Activated T-cell treated with anti-CD3 and anti-CD28 coated beads, Interleukin-2, amount 50 U/mL, for 4 hours (primary cell): ENCODE results near the gene HOXD8. TPM values are rescaled to one million over a fixed set of nuclear protein-coding genes. Genes with fewer than 3 reads are reported as not detected.

Experiments used
- ATAC-seq, 2 donors: fragments of 200-7000 bp; cut with Tn5 transposase; one replicate each; pipeline ENCODE4 v1.10.0; 2021
- DNase-seq: peaks from one replicate; pipeline ENCODE4 v3.0.0-alpha.2; 2020
- H3K27me3 Mint-ChIP-seq: one replicate; pipeline ENCODE4 v1.8.0; 2021; ENCODE audit warnings: low read depth, mixed read lengths
- H3K36me3 Mint-ChIP-seq: one replicate; pipeline ENCODE4 v1.8.0; 2022; ENCODE audit warnings: mixed read lengths; ENCODE audit not compliant: insufficient read depth
- H3K4me1 Mint-ChIP-seq: one replicate; pipeline ENCODE4 v1.8.0; 2021; ENCODE audit warnings: low read depth, mixed read lengths
- H3K4me3 Mint-ChIP-seq: one replicate; pipeline ENCODE4 v1.8.0; 2021; ENCODE audit warnings: mild to moderate bottlenecking, moderate library complexity, mixed read lengths
- H3K9me3 Mint-ChIP-seq: one replicate; pipeline ENCODE4 v1.8.0; 2021; ENCODE audit warnings: mixed read lengths
- total RNA-seq, 3 donors: library from RNA; stranded (reverse); gene quantifications; one replicate each; pipeline ENCODE4 v1.2.1, GENCODE V29; 2021

The HOXD8 gene
- total RNA-seq, 3 donors from 2014 or later, result 0.11 TPM; not detected in 2

GRCh38 chr2:176104316-176105077 is 25.0 kb upstream of the HOXD8 start:
- ATAC-seq (no peak), DNase-seq (no peak)
- Mint-ChIP-seq H3K4me1 (peaks cover 14% of the 10 kb centered on the region), H3K27me3 (peaks cover 83% of the 10 kb centered on the region), H3K4me3 (no peak overlapping the region), H3K9me3 (peaks cover 3% of the 10 kb centered on the region), H3K36me3 (no peaks in the 10 kb centered on the region)

GRCh38 chr2:176105078-176105729 is 24.3 kb upstream of the HOXD8 start:
- no peak for DNase-seq
- Mint-ChIP-seq H3K4me1 (peaks cover 14% of the 10 kb centered on the region), H3K36me3 (no peaks in the 10 kb centered on the region), H3K27me3 (peaks cover 86% of the 10 kb centered on the region), H3K9me3 (peaks cover 4% of the 10 kb centered on the region), H3K4me3 (no peak overlapping the region)
- no peak for ATAC-seq

DNA sequence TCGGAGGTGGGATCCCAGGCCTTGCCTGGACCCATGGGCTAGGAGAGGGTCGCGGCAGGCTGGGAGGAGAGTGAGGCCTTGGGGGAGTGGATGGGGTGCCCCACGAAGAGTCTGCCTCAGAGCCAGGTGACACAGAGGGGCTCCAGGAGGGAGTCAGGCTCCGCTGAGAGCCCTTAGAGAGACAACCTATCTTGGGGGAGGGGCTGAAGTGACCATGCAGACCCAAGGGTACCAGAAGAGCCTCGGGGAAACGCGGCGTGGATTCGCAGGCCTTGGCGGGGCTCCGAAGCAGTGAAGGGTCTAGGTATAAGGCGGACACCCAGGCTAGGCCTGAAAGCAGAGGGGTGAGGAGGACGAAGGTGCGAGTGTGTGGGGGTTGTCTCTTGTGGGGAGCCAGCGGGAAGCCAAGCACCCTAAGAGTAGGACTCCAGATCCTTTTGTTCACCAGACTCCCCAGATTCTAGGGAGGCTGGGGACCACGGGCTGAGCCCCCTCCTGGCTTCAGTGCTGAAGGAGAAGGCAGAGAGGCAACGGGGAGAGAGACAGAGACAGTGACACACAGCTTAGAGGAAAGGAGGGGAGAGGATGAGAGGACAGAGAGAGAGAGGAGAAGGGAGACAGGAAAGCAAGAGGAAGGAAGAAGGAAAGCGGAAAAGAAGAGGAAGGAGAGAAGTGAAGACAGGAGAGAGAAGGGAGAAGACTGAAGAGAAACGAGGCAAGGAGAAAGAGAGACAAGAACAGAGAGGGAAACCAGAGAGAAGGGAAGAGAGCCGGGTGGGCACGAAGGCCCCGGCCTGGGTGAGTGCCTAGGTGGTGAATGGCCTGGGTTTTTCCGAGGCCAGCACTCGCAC is 23.6 kb upstream of the HOXD8 start:
- peak overlapping the region; percentile 34 for H3K4me3 Mint-ChIP-seq

GRCh38 chr2:176106581-176107539 is 22.6 kb upstream of the HOXD8 start, which contains the start of gene HOXD11:
TSS of gene HOXD11 (plus strand) at chr2:176107280. CDS start at chr2:176107356, 76 bp downstream.
- DNase-seq, result no peak
- ATAC-seq, result peak; percentile 25 to 36
- peaks cover 16% of the 10 kb centered on the region for H3K4me1 Mint-ChIP-seq
- peaks cover 85% of the 10 kb centered on the region for H3K27me3 Mint-ChIP-seq
- no peaks in the 10 kb centered on the region for H3K36me3 Mint-ChIP-seq
- H3K4me3 Mint-ChIP-seq, result peak within 1 kb of the TSS; percentile 54
- peaks cover 4% of the 10 kb centered on the region for H3K9me3 Mint-ChIP-seq

More for the DNA sequence above, 23.6 kb upstream of the HOXD8 start:
- Mint-ChIP-seq H3K9me3 (peaks cover 4% of the 10 kb centered on the region), H3K4me1 (peaks cover 14% of the 10 kb centered on the region), H3K36me3 (no peaks in the 10 kb centered on the region), H3K27me3 (peaks cover 86% of the 10 kb centered on the region)
- DNase-seq, result no peak
- peak; percentile 15 to 16 for ATAC-seq

GRCh38 chr2:176107731-176108181 is 21.7 kb upstream of the HOXD8 start:
- Mint-ChIP-seq H3K4me1 (peaks cover 16% of the 10 kb centered on the region), H3K27me3 (peaks cover 85% of the 10 kb centered on the region), H3K4me3 (no peak overlapping the region), H3K9me3 (peaks cover 4% of the 10 kb centered on the region), H3K36me3 (no peaks in the 10 kb centered on the region)
- no peak for ATAC-seq
- DNase-seq, result no peak

DNA sequence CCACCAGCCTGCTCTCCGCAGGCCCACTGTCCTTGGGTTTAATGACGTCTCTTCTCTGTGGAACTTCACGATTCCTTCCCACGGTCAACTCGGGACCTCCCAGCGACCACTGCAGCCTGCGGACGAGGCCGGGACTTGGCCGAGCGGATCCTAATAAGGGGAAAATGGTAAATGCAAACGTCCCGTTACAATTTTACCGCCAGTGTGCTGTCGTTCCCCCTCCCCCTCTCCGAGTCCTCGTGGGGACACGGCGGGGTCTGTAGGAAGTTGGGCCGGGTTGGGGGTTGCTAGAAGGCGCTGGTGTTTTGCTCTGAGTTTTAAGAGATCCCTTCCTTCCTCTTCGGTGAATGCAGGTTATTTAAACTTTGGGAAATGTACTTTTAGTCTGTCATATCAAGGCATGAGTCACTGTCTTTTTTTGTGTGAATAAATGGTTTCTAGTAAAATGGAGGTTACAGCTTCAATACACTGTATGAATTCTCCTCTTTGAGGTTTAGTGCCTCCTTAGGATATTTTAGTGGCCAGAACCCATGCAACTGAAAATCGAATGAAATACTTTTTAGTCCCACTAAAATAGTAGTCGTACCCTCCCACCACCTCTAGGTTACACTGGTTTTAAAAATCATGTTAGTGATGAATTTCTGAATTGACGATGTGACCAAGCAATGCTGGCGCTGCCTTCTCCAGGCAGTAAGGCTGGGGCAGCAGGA is 20.2 kb upstream of the HOXD8 start:
- no peak for ATAC-seq
- no peak for DNase-seq
- Mint-ChIP-seq H3K4me3 (no peak overlapping the region), H3K36me3 (no peaks in the 10 kb centered on the region), H3K9me3 (peaks cover 4% of the 10 kb centered on the region), H3K4me1 (peaks cover 16% of the 10 kb centered on the region), H3K27me3 (peaks cover 86% of the 10 kb centered on the region)

GRCh38 chr2:176109946-176110345 is 19.6 kb upstream of the HOXD8 start:
- ATAC-seq (no peak), DNase-seq (no peak)
- H3K4me1 Mint-ChIP-seq, result peaks cover 16% of the 10 kb centered on the region
- H3K9me3 Mint-ChIP-seq, result peaks cover 4% of the 10 kb centered on the region
- no peak overlapping the region for H3K4me3 Mint-ChIP-seq
- no peaks in the 10 kb centered on the region for H3K36me3 Mint-ChIP-seq
- H3K27me3 Mint-ChIP-seq, result peaks cover 86% of the 10 kb centered on the region

DNA sequence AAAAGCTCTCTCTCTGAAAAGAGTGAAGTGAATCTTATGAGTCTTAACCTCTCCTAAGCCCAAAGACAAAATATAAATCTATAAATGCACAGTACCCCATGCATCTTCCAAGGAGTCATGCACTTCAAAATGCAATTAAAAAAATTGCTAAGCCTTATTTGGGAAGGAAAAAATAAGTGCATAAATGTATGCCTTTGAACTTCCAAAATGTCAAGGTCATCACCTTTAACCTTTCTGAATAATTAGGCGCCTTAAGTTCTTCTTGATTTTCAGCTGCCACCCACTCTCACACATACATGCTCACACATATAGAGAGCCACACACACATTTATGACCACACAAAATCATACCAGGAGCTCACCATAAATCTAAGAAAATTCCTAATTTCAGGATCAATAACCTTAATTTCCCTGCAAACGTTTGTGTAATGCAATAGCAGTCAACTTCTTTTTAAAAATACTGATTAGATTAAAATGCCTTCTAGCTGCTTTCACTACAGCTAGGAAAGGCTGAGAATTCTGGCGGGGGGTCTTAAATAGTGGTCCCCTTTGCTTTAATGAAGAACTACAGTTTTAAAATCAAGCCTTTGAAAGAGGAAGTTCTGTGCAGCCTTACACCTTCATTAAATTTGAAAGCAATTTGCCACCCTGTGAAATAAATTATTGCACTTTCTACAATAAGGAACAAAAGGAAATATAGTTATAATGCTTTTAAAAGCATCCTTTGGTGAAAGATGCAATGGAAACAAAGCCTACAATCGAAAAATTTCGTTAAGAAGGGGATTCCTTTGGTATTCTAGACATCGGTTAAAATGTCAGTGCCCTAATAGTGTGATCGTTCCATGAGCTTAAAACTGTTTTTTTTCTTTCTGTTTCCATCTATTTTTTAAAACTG is 18.8 kb upstream of the HOXD8 start:
- H3K27me3 Mint-ChIP-seq, result peaks cover 86% of the 10 kb centered on the region
- peaks cover 4% of the 10 kb centered on the region for H3K9me3 Mint-ChIP-seq
- ATAC-seq (no peak), DNase-seq (no peak)
- peaks cover 14% of the 10 kb centered on the region for H3K4me1 Mint-ChIP-seq
- H3K36me3 Mint-ChIP-seq, result no peaks in the 10 kb centered on the region
- no peak overlapping the region for H3K4me3 Mint-ChIP-seq

GRCh38 chr2:176111309-176111663 is 18.2 kb upstream of the HOXD8 start:
- DNase-seq (no peak), ATAC-seq (no peak)
- Mint-ChIP-seq H3K4me3 (no peak overlapping the region), H3K36me3 (no peaks in the 10 kb centered on the region), H3K4me1 (peaks cover 9% of the 10 kb centered on the region), H3K9me3 (peaks cover 4% of the 10 kb centered on the region), H3K27me3 (peaks cover 85% of the 10 kb centered on the region)

DNA sequence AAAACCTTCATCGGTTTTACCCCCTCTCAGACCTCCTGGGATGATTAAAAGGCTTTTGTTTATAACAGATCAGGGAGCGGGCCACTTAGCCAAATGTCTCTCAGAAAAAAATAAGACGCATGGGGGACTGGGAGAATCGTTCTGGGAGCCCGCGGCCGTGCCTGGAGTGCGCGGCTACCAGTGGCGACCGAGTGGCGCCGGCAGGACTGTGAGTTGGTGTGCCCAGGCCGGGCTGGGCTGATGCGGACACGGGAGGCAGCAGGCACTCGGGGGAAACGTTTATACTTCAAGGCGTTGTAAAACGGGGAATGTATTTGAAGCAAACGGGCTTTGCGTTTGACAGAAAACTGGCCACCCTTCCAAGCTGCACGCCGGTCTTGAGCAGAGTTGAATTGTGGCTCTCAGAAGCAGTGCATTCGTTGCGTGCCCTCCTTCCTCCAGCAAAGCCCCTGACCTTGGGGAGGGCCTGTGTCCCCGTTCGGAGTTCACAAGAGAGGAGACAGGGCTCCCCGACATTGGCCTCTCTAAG is 17.6 kb upstream of the HOXD8 start:
- no peak overlapping the region for H3K4me3 Mint-ChIP-seq
- H3K27me3 Mint-ChIP-seq, result peaks cover 89% of the 10 kb centered on the region
- H3K9me3 Mint-ChIP-seq, result peaks cover 7% of the 10 kb centered on the region
- peaks cover 6% of the 10 kb centered on the region for H3K4me1 Mint-ChIP-seq
- ATAC-seq (no peak), DNase-seq (no peak)
- H3K36me3 Mint-ChIP-seq, result no peaks in the 10 kb centered on the region

GRCh38 chr2:176112375-176113302 is 16.9 kb upstream of the HOXD8 start:
- ATAC-seq (no peak), DNase-seq (no peak)
- H3K36me3 Mint-ChIP-seq, result no peaks in the 10 kb centered on the region
- no peak overlapping the region for H3K4me3 Mint-ChIP-seq
- H3K9me3 Mint-ChIP-seq, result peaks cover 8% of the 10 kb centered on the region
- peaks cover 90% of the 10 kb centered on the region for H3K27me3 Mint-ChIP-seq
- H3K4me1 Mint-ChIP-seq, result peaks cover 3% of the 10 kb centered on the region
